Large intestine (tissue), 3 donors: ENCODE measurements around the gene ADGRG7. TPM values are rescaled to one million over a fixed set of nuclear protein-coding genes. Genes with fewer than 3 reads are reported as not detected.
A peak's percentile ranks its signal among the peaks of the same experiment; 100 is the strongest.

ENCODE experiments used
- DNase-seq, 2 donors: peaks; one replicate each; pipeline versions ENCODE4 v3.0.0 to v3.0.0-alpha.2; 2013
- H3K27ac ChIP-seq: one replicate; pipeline ENCODE4 v1.5.1; 2013; ENCODE audit warnings: low read length
- H3K27me3 ChIP-seq: 2 replicates; pipeline ENCODE4 v1.6.1; 2013; ENCODE audit warnings: low read length; ENCODE audit not compliant: control insufficient read depth, insufficient read depth
- H3K36me3 ChIP-seq: 2 replicates; pipeline ENCODE4 v1.6.1; 2013; ENCODE audit warnings: low read length; ENCODE audit not compliant: control insufficient read depth, insufficient read depth
- H3K4me1 ChIP-seq: one replicate; pipeline ENCODE4 v1.6.1; 2013; ENCODE audit warnings: low read length; ENCODE audit not compliant: control insufficient read depth, insufficient read depth
- H3K4me3 ChIP-seq: one replicate; pipeline ENCODE4 v1.5.1; 2013; ENCODE audit warnings: low read length
- H3K9me3 ChIP-seq: one replicate; pipeline ENCODE4 v1.6.1; 2013; ENCODE audit warnings: mild to moderate bottlenecking, low read depth, low read length, moderate library complexity; ENCODE audit not compliant: control insufficient read depth
- WGBS: methylation state at CpG from one replicate; pipeline ENCODE4 v1.1.5; 2013; ENCODE audit warnings: low lambda C conversion rate; ENCODE audit not compliant: insufficient coverage; 5-methylcytosine and 5-hydroxymethylcytosine counted together
- polyA plus RNA-seq: library from polyadenylated mRNA; unstranded; fragments of 120-200 nt; gene quantifications from one replicate; pipeline ENCODE4 v1.2.1, GENCODE V29; 2013

ADGRG7 gene
- polyA plus RNA-seq, 1 donor, result 56.1 TPM

DNA sequence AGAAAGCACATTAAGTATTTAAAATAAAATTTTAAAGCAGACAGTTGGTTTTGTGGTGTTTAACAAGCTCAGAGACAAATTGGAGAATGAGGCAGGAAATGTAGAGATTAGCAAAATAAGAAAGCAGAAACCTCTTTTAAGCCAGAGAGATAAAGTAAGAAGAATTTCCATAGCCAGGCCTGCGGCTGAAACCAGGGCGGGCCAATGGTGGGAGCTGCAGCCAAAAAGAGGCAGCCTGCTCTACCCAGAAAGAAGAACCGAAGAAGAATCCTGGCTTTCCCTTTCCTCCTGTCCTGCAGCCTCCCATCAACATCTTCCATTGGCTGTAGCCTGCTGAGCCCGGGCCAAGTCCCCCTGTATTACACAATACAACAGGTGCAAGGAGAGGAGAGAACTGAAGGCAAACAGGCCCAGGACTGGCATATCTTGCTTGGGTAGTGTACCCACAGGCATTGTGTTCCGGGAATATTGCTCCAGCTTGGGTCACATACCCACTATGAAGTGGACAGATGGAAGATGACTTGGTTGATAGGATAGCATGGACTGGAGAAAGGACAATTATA, 88.4 kb downstream of the ADGRG7 start:
- Histone ChIP-seq H3K27ac (peak overlapping the region; percentile 94), H3K36me3 (peaks cover 5% of the 10 kb centered on the region), H3K4me3 (no peak overlapping the region), H3K9me3 (peaks cover 7% of the 10 kb centered on the region), H3K4me1 (peaks cover 19% of the 10 kb centered on the region), H3K27me3 (no peaks in the 10 kb centered on the region)
- 60% methylated on average over 1 of the region's 5 CpGs for WGBS
- DNase-seq, result peak in 1 of 2 donors; percentile 75

DNA sequence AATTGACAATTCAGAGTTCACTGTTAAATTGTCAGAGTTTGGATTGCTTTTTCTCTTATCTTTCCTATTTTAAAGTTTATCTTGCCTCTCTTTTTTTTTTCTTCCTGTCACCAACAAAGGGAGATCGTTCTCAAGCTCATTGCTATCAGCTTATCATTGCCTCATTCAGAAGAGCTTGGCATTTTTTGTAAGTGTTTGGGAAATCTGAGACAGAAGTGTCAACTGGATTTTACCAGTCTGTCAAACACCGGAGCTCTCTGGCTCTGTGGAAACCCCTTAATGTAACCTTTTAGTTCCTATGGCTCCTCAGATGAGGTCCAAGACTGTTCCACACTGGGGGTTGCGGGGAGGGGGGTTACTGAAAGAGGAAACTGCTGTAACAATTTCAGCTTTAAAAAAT, 89.3 kb downstream of the ADGRG7 start:
- no peak for DNase-seq
- 40% methylated on average over 1 of the region's 3 CpGs for WGBS
- Histone ChIP-seq H3K4me3 (no peak overlapping the region), H3K27me3 (no peaks in the 10 kb centered on the region), H3K27ac (peak overlapping the region; percentile 94), H3K9me3 (peaks cover 7% of the 10 kb centered on the region), H3K4me1 (peaks cover 23% of the 10 kb centered on the region), H3K36me3 (peaks cover 5% of the 10 kb centered on the region)

DNA sequence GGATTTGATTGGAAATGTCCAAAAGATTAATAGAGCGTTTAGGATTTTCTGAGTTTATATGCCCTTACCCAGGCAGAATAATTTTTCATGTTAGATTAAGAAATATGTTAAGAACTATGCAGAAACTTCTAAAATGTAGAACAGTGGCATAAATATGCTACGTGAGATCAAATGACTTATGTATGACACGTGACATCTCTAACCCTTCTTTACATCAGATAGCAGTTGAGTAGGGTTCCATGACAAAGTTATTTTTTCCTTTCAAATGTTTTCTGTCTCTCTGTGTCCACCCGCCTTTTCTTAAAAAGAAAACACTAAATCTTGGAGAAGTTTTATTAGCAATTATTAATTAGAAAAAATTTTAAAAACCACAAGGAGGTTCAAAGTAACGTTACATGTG, 91.3 kb downstream of the ADGRG7 start:
- Histone ChIP-seq H3K27ac (no peak overlapping the region), H3K36me3 (peaks cover 5% of the 10 kb centered on the region), H3K4me1 (peaks cover 23% of the 10 kb centered on the region), H3K4me3 (no peak overlapping the region), H3K27me3 (no peaks in the 10 kb centered on the region), H3K9me3 (peaks cover 7% of the 10 kb centered on the region)
- no peak for DNase-seq
- WGBS, result 93% methylated on average over 3 of the region's 5 CpGs

DNA sequence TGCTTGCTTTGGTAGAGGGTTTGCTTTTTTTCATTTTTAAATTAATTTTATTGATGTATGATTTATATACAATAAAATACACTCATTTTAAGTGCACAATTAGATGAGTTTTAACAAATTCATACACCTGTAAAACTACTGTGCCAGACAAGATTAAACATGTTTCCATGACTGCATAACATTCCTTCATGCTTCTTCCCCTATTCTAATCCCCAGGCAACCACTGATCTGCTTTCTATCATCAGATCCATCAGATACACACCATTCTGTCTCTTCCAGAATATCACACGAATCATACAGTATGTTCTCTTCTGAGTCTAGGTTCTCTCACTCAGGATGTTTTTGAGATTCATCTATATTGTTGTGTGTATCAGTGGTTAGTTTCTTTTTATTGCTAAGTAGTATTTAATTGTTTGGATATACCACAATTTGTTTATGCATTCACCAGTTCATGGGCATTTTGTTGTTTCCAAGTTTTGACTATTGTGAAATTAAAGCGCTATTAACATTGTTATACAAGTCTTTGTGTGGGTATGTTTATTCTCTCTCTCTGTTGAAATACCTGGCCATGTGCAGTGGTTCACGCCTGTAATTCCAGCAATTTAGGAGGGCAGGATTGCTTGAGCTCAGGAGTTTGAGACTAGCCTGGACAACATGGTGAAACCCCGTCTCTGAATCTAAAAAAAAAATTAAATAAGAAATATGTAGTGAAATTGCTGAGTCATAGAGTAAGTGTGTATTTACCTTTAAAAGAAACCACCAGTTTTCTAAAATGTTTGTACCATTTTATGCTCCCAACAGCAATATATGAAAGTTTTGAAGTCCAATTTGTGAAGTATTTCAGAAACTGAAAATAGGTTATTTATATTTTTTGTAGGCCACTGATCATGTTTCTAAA, 92.9 kb downstream of the ADGRG7 start:
- DNase-seq, result peak in 1 of 2 donors; percentile 21
- no peaks in the 10 kb centered on the region for H3K9me3 ChIP-seq
- H3K27me3 ChIP-seq, result no peaks in the 10 kb centered on the region
- 100% methylated on average over 1 of the region's 4 CpGs for WGBS
- no peaks in the 10 kb centered on the region for H3K36me3 ChIP-seq
- H3K4me1 ChIP-seq, result peaks cover 17% of the 10 kb centered on the region
- peak overlapping the region; percentile 65 for H3K27ac ChIP-seq
- no peak overlapping the region for H3K4me3 ChIP-seq

DNA sequence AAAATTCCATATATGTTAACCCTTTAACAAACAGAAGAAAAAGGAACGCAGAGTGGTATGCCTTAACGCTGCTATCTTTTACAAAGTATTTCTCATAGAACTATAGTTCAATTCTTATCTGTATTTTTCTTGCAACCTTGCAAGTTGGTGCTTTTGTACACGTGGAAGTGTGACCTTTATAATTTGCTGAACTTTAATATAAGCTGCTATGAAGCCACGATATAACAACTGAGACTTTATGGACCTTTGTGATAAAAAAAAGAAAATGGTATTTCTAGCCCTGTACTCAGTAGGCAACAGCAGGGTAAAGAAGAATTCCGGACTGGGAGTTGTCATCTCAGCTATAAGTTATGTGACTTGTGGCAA, 93.6 kb downstream of the ADGRG7 start:
- no peaks in the 10 kb centered on the region for H3K9me3 ChIP-seq
- H3K27me3 ChIP-seq, result no peaks in the 10 kb centered on the region
- peak in 1 of 2 donors; percentile 62 for DNase-seq
- peak overlapping the region; percentile 65 for H3K27ac ChIP-seq
- 50% methylated on average over 1 of the region's 5 CpGs for WGBS
- no peaks in the 10 kb centered on the region for H3K36me3 ChIP-seq
- peaks cover 17% of the 10 kb centered on the region for H3K4me1 ChIP-seq
- no peak overlapping the region for H3K4me3 ChIP-seq

DNA sequence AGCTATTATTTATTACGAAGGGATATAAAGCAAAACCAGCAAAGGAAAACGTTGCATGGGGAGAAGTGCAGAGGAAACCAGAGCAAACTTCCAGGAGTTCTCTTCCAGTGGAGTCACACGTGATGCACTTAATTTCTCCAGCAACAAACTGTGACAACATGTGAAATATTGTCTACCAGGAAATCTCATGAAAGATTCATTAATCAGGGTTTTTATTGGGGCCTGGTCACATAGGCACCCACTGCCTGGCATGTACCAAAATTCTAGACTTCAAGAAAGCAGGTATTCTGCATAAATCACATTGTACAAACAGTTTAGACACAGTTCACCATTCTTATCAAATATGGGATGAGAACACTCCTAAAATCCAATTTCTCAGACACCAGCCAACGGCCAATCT, 94.5 kb downstream of the ADGRG7 start:
- no peaks in the 10 kb centered on the region for H3K27me3 ChIP-seq
- H3K27ac ChIP-seq, result no peak overlapping the region
- H3K4me3 ChIP-seq, result no peak overlapping the region
- no peaks in the 10 kb centered on the region for H3K36me3 ChIP-seq
- 100% methylated on average over 1 of the region's 4 CpGs for WGBS
- H3K9me3 ChIP-seq, result no peaks in the 10 kb centered on the region
- peaks cover 20% of the 10 kb centered on the region for H3K4me1 ChIP-seq
- no peak for DNase-seq

DNA sequence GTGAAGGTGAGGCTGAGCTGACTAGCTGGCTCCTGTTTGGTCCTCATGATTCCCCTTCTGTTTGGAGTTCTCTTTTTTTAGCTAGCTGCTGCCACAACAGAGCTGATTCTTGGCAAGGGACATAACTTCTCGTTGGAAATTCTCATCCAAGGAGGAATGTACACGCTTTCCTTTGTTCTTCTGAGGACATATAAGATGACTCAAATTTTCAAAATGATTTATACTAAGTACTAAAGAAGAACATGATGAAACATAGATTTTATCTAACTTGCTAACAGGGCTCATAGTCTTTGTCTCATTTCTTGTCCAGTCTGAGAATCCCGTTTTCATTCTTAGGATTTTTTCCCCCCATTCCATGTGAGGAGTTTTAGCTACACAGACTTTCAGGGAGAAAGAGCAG, 97.0 kb downstream of the ADGRG7 start:
- H3K27ac ChIP-seq, result no peak overlapping the region
- H3K4me3 ChIP-seq, result no peak overlapping the region
- DNase-seq, result no peak
- WGBS, result 70% methylated on average over 2 of the region's 3 CpGs
- H3K4me1 ChIP-seq, result peaks cover 25% of the 10 kb centered on the region
- H3K36me3 ChIP-seq, result no peaks in the 10 kb centered on the region
- H3K9me3 ChIP-seq, result no peaks in the 10 kb centered on the region
- H3K27me3 ChIP-seq, result no peaks in the 10 kb centered on the region

DNA sequence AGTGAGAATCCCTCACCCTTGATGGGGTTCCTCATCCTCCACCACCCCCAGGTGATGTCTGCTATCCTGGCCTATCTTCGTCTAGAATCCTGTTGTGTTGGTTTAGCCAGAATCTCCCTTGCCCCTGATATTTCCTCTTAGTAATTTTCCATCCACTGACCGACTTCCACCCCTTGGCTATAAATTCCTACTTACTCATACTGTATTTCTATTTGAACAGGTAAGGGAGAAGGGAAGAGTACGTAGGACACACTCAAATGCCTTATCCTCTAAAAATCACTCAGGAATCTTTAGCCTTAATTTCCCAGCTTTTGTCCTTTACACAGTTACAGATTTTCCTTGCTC, 99.2 kb downstream of the ADGRG7 start:
- Histone ChIP-seq H3K36me3 (peaks cover 2% of the 10 kb centered on the region), H3K27ac (peak overlapping the region; percentile 89), H3K27me3 (no peaks in the 10 kb centered on the region), H3K4me1 (peaks cover 22% of the 10 kb centered on the region), H3K9me3 (no peaks in the 10 kb centered on the region), H3K4me3 (peak overlapping the region; percentile 83)
- DNase-seq, result no peak
- no CpG with 5 or more reads among the region's 3 CpGs for WGBS

DNA sequence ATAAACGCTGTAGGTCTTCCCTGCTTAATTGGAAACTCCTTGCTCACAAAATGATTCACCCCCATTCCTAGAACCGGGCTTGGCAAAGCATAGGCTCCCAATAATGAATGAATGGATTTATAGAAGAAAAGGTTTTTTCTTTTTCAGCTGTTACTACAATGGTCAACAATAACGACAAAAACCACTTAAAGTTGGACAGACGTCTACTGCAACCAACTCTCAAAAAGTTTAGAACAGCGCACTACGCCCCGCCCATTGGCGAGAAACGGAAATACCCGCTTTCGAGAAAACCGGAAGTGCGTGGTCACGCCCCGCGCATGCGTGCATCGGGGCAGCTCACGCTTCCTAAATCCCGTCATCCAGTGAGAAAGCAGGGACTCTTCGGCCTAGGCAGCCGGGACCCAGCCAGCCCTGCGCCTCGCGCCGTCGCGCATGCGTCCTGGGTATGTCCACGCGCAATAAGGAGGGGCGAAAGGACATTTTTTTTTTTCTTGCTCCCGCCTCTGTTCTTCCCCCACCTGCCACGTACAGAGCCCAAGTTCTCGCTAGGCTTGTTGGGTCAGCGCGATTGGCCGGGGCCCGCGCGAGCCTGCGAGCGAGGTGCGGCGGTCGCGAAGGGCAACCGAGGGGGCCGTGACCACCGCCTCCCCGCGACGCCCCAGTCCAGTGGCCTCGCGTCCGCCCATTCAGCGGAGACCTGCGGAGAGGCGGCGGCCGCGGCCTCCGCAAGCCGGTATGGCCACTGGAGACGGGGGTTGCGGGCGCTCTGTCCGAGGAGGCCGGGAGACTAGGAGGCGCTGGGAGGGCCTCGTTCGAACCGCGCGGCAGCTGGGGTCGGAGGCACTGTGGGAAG, 99.8 kb downstream of the ADGRG7 start, which contains the start of gene TFG:
Gene TFG (plus strand): TSS at position 506 of the 853 bp plus-strand sequence. CDS start 4,192 bp downstream, outside the sequence.
- DNase-seq, result peak; percentile 100
- peaks cover 8% of the 10 kb centered on the region for H3K36me3 ChIP-seq
- 0% methylated on average over 1 of the region's 76 CpGs for WGBS
- H3K27me3 ChIP-seq, result no peaks in the 10 kb centered on the region
- peak within 1 kb of the TSS; percentile 89 for H3K27ac ChIP-seq
- no peaks in the 10 kb centered on the region for H3K9me3 ChIP-seq
- peak within 1 kb of the TSS; percentile 83 for H3K4me3 ChIP-seq
- peaks cover 22% of the 10 kb centered on the region for H3K4me1 ChIP-seq

DNA sequence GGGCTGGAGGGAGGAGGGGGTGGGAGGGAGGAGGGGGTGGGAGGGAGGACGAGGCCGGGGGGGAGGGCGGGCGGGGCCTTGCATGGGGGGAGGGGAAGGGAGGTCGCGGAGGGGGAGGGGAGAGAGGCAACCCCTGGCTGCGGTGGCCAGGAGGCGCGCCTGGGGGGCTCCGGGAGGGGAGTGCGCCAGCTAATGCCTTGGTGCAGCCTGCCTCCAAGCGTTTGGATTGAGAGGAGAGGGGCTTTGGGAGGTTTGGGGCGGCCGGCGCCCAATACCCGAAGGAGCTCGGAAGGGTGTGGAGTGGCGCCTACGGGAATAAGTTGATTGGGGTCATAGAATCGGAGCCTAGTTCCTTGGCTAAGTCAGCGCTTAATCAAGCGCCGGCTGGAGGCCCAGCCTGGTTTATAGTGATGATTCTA, 100.5 kb downstream of the ADGRG7 start:
- Histone ChIP-seq H3K36me3 (peaks cover 10% of the 10 kb centered on the region), H3K27me3 (no peaks in the 10 kb centered on the region), H3K27ac (peak overlapping the region; percentile 89), H3K4me1 (peaks cover 22% of the 10 kb centered on the region), H3K4me3 (peak overlapping the region; percentile 83), H3K9me3 (no peaks in the 10 kb centered on the region)
- DNase-seq, result peak; percentile 30 to 63
- no CpG with 5 or more reads among the region's 23 CpGs for WGBS
